Activated T-helper 1 cell treated with anti-CD3 and anti-CD28 coated beads, Interleukin-12 subunit alpha, Interleukin-12 subunit beta, Interleukin-2, Interleukin-4 antibody, amounts not matched to agents 30 ng/mL and 10 ng/mL and 1 ng/mL, durations not matched to agents 14 hours and 24 hours and 36 hours (primary cell): ENCODE measurements around the gene LRRC8C. TPM values are rescaled to one million over a fixed set of nuclear protein-coding genes. Genes with fewer than 3 reads are reported as not detected.

Source experiments
- DNase-seq: peaks from one replicate; pipeline ENCODE4 v3.0.0; 2021; ENCODE audit warnings: low spot score
- H3K27ac Mint-ChIP-seq: one replicate; pipeline ENCODE4 v1.8.0; 2021; ENCODE audit warnings: mild to moderate bottlenecking, mixed read lengths
- H3K27me3 Mint-ChIP-seq: one replicate; pipeline ENCODE4 v1.8.0; 2022; ENCODE audit warnings: mild to moderate bottlenecking, moderate library complexity, mixed read lengths; ENCODE audit not compliant: insufficient read depth
- H3K36me3 Mint-ChIP-seq: one replicate; pipeline ENCODE4 v1.8.0; 2021; ENCODE audit warnings: low read depth, mixed read lengths
- H3K4me1 Mint-ChIP-seq: one replicate; pipeline ENCODE4 v1.8.0; 2021; ENCODE audit warnings: low read depth, mixed read lengths
- H3K4me3 Mint-ChIP-seq: one replicate; pipeline ENCODE4 v1.8.0; 2021; ENCODE audit warnings: mild to moderate bottlenecking, moderate library complexity, mixed read lengths
- H3K9me3 Mint-ChIP-seq: one replicate; pipeline ENCODE4 v1.8.0; 2021; ENCODE audit warnings: mixed read lengths
- intact Hi-C: fragments of 100-400 bp; cut with micrococcal nuclease; formaldehyde crosslinking; loops from one replicate; pipeline ENCODE4 v1.15.1; 2024
- total RNA-seq: library from RNA; stranded (reverse); gene quantifications from 2 replicates; pipeline ENCODE4 v1.2.3, GENCODE V29; 2022

The LRRC8C gene
- total RNA-seq, 1 donor from 2014 or later: 64.3 TPM

- H3K27ac Mint-ChIP-seq: peak overlapping the region; percentile 99
- peaks cover 11% of the 10 kb centered on the region for H3K36me3 Mint-ChIP-seq
- H3K4me3 Mint-ChIP-seq: peak overlapping the region; percentile 87
- no peaks in the 10 kb centered on the region for H3K9me3 Mint-ChIP-seq
- DNase-seq: peak; percentile 49
- intact Hi-C loops: loop anchor here (2.0 to 5.0 kb wide), 3 partner anchors 19 to 385 kb away; partner anchors contain the start of gene ZNF326
- H3K4me1 Mint-ChIP-seq: peaks cover 91% of the 10 kb centered on the region
- H3K27me3 Mint-ChIP-seq: no peaks in the 10 kb centered on the region
Measured at GRCh38 chr1:89609781-89610456, 23.0 kb upstream of the LRRC8C start.

GRCh38 chr1:89610457-89611011, 22.4 kb upstream of the LRRC8C start:
- DNase-seq: peak; percentile 57
- Mint-ChIP-seq H3K9me3 (no peaks in the 10 kb centered on the region), H3K27ac (peak overlapping the region; percentile 99), H3K36me3 (peaks cover 11% of the 10 kb centered on the region), H3K27me3 (no peaks in the 10 kb centered on the region), H3K4me3 (peak overlapping the region; percentile 78), H3K4me1 (peaks cover 90% of the 10 kb centered on the region)
- intact Hi-C loops: loop anchor here (1.0 to 5.0 kb wide), 11 partner anchors 7 to 384 kb away; partner anchors contain the start of genes LRRC8D and ZNF326

GRCh38 chr1:89611721-89612120, 21.2 kb upstream of the LRRC8C start:
- DNase-seq: no peak
- no peaks in the 10 kb centered on the region for H3K9me3 Mint-ChIP-seq
- peaks cover 88% of the 10 kb centered on the region for H3K4me1 Mint-ChIP-seq
- intact Hi-C loops: loop anchor here (1.0 to 5.0 kb wide), 11 partner anchors 8 to 383 kb away; partner anchors contain the start of genes LRRC8D and ZNF326
- H3K27me3 Mint-ChIP-seq: no peaks in the 10 kb centered on the region
- H3K4me3 Mint-ChIP-seq: peak overlapping the region; percentile 73
- H3K36me3 Mint-ChIP-seq: peaks cover 17% of the 10 kb centered on the region
- H3K27ac Mint-ChIP-seq: peak overlapping the region; percentile 99

- Mint-ChIP-seq H3K36me3 (peaks cover 36% of the 10 kb centered on the region), H3K4me1 (peaks cover 73% of the 10 kb centered on the region), H3K4me3 (no peak overlapping the region), H3K9me3 (peaks cover 14% of the 10 kb centered on the region), H3K27me3 (no peaks in the 10 kb centered on the region), H3K27ac (peak overlapping the region; percentile 7)
- DNase-seq: no peak
- intact Hi-C loops: loop anchor here (5.0 kb wide), 1 partner anchor 228 kb away; no protein-coding TSS in a partner anchor
Measured at GRCh38 chr1:89613928-89614327, 19.0 kb upstream of the LRRC8C start.

- peaks cover 71% of the 10 kb centered on the region for H3K4me1 Mint-ChIP-seq
- no peak for DNase-seq
- H3K27me3 Mint-ChIP-seq: no peaks in the 10 kb centered on the region
- H3K36me3 Mint-ChIP-seq: peaks cover 47% of the 10 kb centered on the region
- H3K4me3 Mint-ChIP-seq: no peak overlapping the region
- no peak overlapping the region for H3K27ac Mint-ChIP-seq
- intact Hi-C loops: no loop called here
- H3K9me3 Mint-ChIP-seq: peaks cover 14% of the 10 kb centered on the region
Measured at GRCh38 chr1:89615676-89616598, 17.0 kb upstream of the LRRC8C start.

GRCh38 chr1:89616844-89617627, 15.9 kb upstream of the LRRC8C start:
- Mint-ChIP-seq H3K4me3 (no peak overlapping the region), H3K36me3 (peaks cover 50% of the 10 kb centered on the region), H3K9me3 (peaks cover 14% of the 10 kb centered on the region), H3K27me3 (no peaks in the 10 kb centered on the region), H3K4me1 (peaks cover 69% of the 10 kb centered on the region), H3K27ac (no peak overlapping the region)
- intact Hi-C loops: no loop called here
- DNase-seq: no peak

GRCh38 chr1:89620664-89621063, 12.3 kb upstream of the LRRC8C start:
- intact Hi-C loops: no loop called here
- Mint-ChIP-seq H3K27ac (peak overlapping the region; percentile 58), H3K4me3 (peak overlapping the region; percentile 23), H3K4me1 (peaks cover 46% of the 10 kb centered on the region), H3K27me3 (no peaks in the 10 kb centered on the region), H3K9me3 (peaks cover 14% of the 10 kb centered on the region), H3K36me3 (peaks cover 55% of the 10 kb centered on the region)
- no peak for DNase-seq

- Mint-ChIP-seq H3K27ac (no peak overlapping the region), H3K4me1 (peaks cover 50% of the 10 kb centered on the region), H3K4me3 (no peak overlapping the region), H3K36me3 (peaks cover 38% of the 10 kb centered on the region), H3K27me3 (no peaks in the 10 kb centered on the region), H3K9me3 (peaks cover 6% of the 10 kb centered on the region)
- intact Hi-C loops: no loop called here
- DNase-seq: no peak
Measured at GRCh38 chr1:89622895-89623294, 10.0 kb upstream of the LRRC8C start.

- Mint-ChIP-seq H3K4me1 (peaks cover 59% of the 10 kb centered on the region), H3K36me3 (peaks cover 28% of the 10 kb centered on the region), H3K4me3 (no peak overlapping the region), H3K27ac (no peak overlapping the region), H3K9me3 (no peaks in the 10 kb centered on the region), H3K27me3 (no peaks in the 10 kb centered on the region)
- DNase-seq: no peak
- intact Hi-C loops: no loop called here
Measured at GRCh38 chr1:89624314-89624713, 8.6 kb upstream of the LRRC8C start.

GRCh38 chr1:89624715-89625323, 8.1 kb upstream of the LRRC8C start:
- Mint-ChIP-seq H3K36me3 (peaks cover 27% of the 10 kb centered on the region), H3K27ac (no peak overlapping the region), H3K27me3 (no peaks in the 10 kb centered on the region), H3K4me3 (no peak overlapping the region), H3K4me1 (peaks cover 63% of the 10 kb centered on the region), H3K9me3 (no peaks in the 10 kb centered on the region)
- DNase-seq: no peak
- intact Hi-C loops: no loop called here

- no peak overlapping the region for H3K27ac Mint-ChIP-seq
- no peak overlapping the region for H3K4me3 Mint-ChIP-seq
- H3K4me1 Mint-ChIP-seq: peaks cover 69% of the 10 kb centered on the region
- DNase-seq: no peak
- H3K36me3 Mint-ChIP-seq: peaks cover 17% of the 10 kb centered on the region
- intact Hi-C loops: loop anchor here (1.0 kb wide), 1 partner anchor 16 kb away; no protein-coding TSS in a partner anchor
- no peaks in the 10 kb centered on the region for H3K9me3 Mint-ChIP-seq
- no peaks in the 10 kb centered on the region for H3K27me3 Mint-ChIP-seq
Measured at GRCh38 chr1:89627596-89627962, 5.3 kb upstream of the LRRC8C start.

- H3K4me1 Mint-ChIP-seq: peaks cover 65% of the 10 kb centered on the region
- H3K9me3 Mint-ChIP-seq: no peaks in the 10 kb centered on the region
- H3K4me3 Mint-ChIP-seq: peak overlapping the region; percentile 22
- peaks cover 14% of the 10 kb centered on the region for H3K36me3 Mint-ChIP-seq
- no peak for DNase-seq
- no peaks in the 10 kb centered on the region for H3K27me3 Mint-ChIP-seq
- peak overlapping the region; percentile 16 for H3K27ac Mint-ChIP-seq
- intact Hi-C loops: no loop called here
Measured at GRCh38 chr1:89629146-89629545, 3.8 kb upstream of the LRRC8C start.
